ENCODE data around the gene POLR3C.

DNA sequence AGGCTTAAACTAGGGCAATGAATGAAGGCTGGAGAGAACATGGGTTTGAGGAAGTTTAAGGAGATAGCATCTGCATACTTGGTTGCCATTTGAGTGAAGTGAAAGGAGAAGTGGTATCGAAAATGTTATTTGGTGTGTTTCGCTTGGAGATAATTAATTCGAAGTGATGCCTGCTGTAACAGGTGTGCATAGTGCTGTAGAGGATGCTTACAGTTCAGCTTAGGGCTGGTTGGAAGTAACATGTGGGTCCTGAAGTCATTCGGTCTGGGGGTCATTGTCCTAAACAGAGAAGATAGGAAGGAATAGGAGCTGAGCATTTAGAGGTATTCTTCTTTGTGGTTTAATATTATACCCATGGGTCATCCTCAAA lies 21.1 kb downstream of the POLR3C start:
- TF ChIP-seq CTCF (IDR thresholded peaks at IDR 0.05) (no peak), POLR2A (IDR thresholded peaks at IDR 0.05) (no peak)

Measured in thyroid gland (tissue), 4 donors.